Measurements from ENCODE around the gene ISCA1. TPM values are rescaled to one million over a fixed set of nuclear protein-coding genes. Genes with fewer than 3 reads are reported as not detected.

The ISCA1 gene
- total and polyA plus RNA-seq, 2 donors (not counting 3 experiments of a cell fraction or from before 2014, with no cell fraction given), result 14.2 to 22.2 TPM

DNA sequence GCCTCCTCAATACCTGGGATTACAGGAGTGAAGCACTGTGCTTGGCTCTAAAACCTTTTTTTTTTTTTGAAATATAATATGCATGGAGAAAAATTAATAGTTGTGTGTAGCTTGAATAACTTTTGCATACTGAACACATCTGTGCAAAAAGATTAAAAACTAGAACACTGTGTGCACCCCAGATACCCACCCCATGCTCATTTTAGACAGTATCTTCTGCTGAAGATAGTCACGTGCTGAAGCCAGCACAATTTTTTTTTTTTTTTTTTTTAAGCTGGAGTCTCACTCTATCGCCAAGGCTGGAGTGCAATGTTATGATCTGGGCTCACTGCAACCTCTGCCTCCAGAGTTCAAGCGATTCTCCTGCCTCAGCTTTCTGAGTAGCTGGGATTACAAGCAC is 62.7 kb downstream of the ISCA1 start:
- Histone ChIP-seq H3K36me3 (ENCODE audit: control insufficient read depth in 2 of 2, extremely low read depth in 1 of 2, insufficient read depth in 2 of 2, low read length in 2 of 2) (no peaks in the 10 kb centered on the region), H3K9ac (replicated peaks; ENCODE audit: extremely low read depth, insufficient read depth, low read length) (no peak overlapping the region), H3K4me2 (ENCODE audit: insufficient read depth, low read length) (no peak overlapping the region), H2AFZ (ENCODE audit: low read depth, low read length) (no peak overlapping the region), H4K20me1 (replicated peaks; ENCODE audit: control insufficient read depth, extremely low read depth, insufficient read depth, low read length) (no peaks in the 10 kb centered on the region), H3K4me1 (ENCODE audit: control insufficient read depth, extremely low read depth, insufficient read depth, low read length) (no peaks in the 10 kb centered on the region), H3K9me1 (replicated peaks; ENCODE audit: control insufficient read depth, extremely low read depth, insufficient read depth, low read length) (no peaks in the 10 kb centered on the region), H3K27ac (ENCODE audit: insufficient read depth, low read depth, low read length) (no peak overlapping the region), H3K9me3 (replicated peaks; ENCODE audit: control insufficient read depth, insufficient read depth, low read length) (no peaks in the 10 kb centered on the region), H3K4me3 (replicated peaks in 1 of 3; ENCODE audit: insufficient read depth in 1 of 3, low read depth in 1 of 3, low read length in 3 of 3) (no peak overlapping the region), H3K79me2 (ENCODE audit: control insufficient read depth, insufficient read depth, low read length) (no peaks in the 10 kb centered on the region), H3K27me3 (ENCODE audit: control insufficient read depth in 2 of 2, insufficient read depth in 2 of 2, low read length in 2 of 2) (no peaks in the 10 kb centered on the region)
- ChIA-PET POLR2A (no interaction called here), CTCF (interaction anchor here (0.6 to 3.7 kb wide), 3 partner anchors 9 to 1120 kb away, joined by 3 to 20 read pairs (median 4); no protein-coding TSS in a partner anchor)
- intact Hi-C loops (cut with micrococcal nuclease) (no loop called here), dilution Hi-C loops (cut with MboI; ENCODE audit: extremely low pct_ligation_motif_present, low sequenced_read_pairs) (no loop called here)
- DNase-seq (ENCODE audit: low read depth, low spot score), result no peak
- FAIRE-seq, result no peak
- TF ChIP-seq, protein P1, sequence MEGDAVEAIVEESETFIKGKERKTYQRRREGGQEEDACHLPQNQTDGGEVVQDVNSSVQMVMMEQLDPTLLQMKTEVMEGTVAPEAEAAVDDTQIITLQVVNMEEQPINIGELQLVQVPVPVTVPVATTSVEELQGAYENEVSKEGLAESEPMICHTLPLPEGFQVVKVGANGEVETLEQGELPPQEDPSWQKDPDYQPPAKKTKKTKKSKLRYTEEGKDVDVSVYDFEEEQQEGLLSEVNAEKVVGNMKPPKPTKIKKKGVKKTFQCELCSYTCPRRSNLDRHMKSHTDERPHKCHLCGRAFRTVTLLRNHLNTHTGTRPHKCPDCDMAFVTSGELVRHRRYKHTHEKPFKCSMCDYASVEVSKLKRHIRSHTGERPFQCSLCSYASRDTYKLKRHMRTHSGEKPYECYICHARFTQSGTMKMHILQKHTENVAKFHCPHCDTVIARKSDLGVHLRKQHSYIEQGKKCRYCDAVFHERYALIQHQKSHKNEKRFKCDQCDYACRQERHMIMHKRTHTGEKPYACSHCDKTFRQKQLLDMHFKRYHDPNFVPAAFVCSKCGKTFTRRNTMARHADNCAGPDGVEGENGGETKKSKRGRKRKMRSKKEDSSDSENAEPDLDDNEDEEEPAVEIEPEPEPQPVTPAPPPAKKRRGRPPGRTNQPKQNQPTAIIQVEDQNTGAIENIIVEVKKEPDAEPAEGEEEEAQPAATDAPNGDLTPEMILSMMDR (IDR thresholded peaks at IDR 0.05; ENCODE audit: extremely low read depth in 1 of 2, insufficient read depth in 1 of 2, low read depth in 1 of 2, low read length in 2 of 2), result no peak
- no peak for TF ChIP-seq MYC (IDR thresholded peaks at IDR 0.05; ENCODE audit: low read depth, low read length)
- no peak for TF ChIP-seq POLR2AphosphoS5 (IDR thresholded peaks at IDR 0.05; ENCODE audit: insufficient read depth, low read depth, low read length)
- TF ChIP-seq EZH2 (IDR thresholded peaks at IDR 0.05; ENCODE audit: borderline replicate concordance, low read depth, low read length, severe bottlenecking), result no peak
- TF ChIP-seq JUN (IDR thresholded peaks at IDR 0.05; ENCODE audit: borderline replicate concordance, insufficient read depth, insufficient read length, low read depth), result no peak
- TF ChIP-seq FOS (IDR thresholded peaks at IDR 0.05; ENCODE audit: borderline replicate concordance, insufficient read depth, low read length), result no peak
- TF ChIP-seq, protein P2, sequence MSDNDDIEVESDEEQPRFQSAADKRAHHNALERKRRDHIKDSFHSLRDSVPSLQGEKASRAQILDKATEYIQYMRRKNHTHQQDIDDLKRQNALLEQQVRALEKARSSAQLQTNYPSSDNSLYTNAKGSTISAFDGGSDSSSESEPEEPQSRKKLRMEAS (IDR thresholded peaks at IDR 0.05; ENCODE audit: insufficient read depth, insufficient read length), result no peak
- no peak for TF ChIP-seq POLR2A (IDR thresholded peaks at IDR 0.05; ENCODE audit: low read depth, low read length)
- no peak for TF ChIP-seq GATA2 (IDR thresholded peaks at IDR 0.05; ENCODE audit: insufficient read depth, insufficient read length, low read depth, low read length)
- no TSS peak for BruUV-seq (replicated peaks)
